Frontal cortex (tissue), 4 donors: ENCODE data around the gene ENO1. TPM values are rescaled to one million over a fixed set of nuclear protein-coding genes. Genes with fewer than 3 reads are reported as not detected.

ENCODE experiments used
- DNase-seq, 2 donors: peaks; one replicate each; pipeline ENCODE4 v3.0.0; 2012; ENCODE audit warnings: low spot score in 2 of 2
- FAIRE-seq: peaks from 2 replicates; lab custom pipeline; 2012; peaks lifted over from hg19 to GRCh38; lab: Jason Lieb, UNC
- small RNA-seq: library from RNA; depleted of rRNA; stranded (forward); fragments of <200 nt; gene quantifications from one replicate; pipeline ENCODE3, GENCODE V24; 2014
- total RNA-seq: library from RNA; depleted of rRNA; stranded (reverse); fragments of >200 nt; gene quantifications from one replicate; pipeline ENCODE4 v1.2.3, GENCODE V29; 2014
- donor health status: control.
- donor health status: control.
- donor health status: control.

ENO1 gene
- total RNA-seq, 1 donor from 2014 or later: 261 TPM

DNA sequence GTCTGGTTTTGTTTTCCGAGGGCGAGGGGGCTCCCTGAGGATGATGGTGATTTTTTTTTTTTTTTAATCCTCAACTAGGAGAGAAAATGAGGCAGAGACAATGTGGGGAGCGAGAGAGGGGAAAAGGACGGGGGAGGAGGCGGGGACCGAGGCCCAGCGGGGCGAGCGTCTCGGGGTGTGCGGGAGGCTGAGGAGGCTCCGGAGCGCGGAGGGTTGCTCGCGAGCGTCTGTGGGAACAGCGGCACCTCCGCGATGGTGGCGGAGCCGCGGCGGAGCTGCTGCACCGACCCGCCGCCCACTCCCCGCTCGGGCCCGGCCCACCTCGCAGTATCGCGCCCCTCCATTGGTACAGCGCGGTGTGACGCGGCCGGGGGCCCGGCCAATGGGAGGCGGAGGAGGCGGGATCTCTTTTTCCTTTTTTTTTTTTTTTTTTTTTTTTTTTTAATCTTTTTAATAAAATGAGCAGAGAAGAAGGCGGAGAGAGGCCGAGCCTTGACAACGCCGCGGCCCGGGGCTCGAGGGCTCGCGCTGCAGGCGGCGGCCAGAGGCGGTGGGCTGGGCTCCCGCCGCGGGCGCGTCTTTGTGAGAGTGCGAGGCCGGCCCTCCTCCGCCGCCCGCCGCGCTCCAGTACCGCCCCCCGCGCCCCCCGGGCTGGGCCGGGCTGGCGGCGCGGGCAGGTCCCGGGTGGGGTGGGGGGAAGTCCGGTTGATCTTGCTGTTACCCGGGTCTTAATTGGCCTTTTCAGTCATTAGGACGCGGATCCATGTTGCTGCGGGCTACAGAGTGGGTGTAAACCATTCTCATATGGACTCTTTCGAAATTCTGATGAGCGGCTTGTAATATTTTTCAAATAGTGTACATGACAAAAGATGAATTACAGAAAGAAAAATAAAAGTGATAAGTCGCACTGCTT is 60.8 kb downstream of the ENO1 start, which contains the start of gene RERE:
TSS of gene RERE (minus strand) at position 229 of the 913 bp plus-strand sequence.
- no peak for FAIRE-seq

GRCh38 chr1:8816831-8817411 is 61.6 kb downstream of the ENO1 start:
- no peak for FAIRE-seq

More for the DNA sequence above, 60.8 kb downstream of the ENO1 start, which contains the start of gene RERE:
- peak; percentile 98 to 99 for DNase-seq

DNA sequence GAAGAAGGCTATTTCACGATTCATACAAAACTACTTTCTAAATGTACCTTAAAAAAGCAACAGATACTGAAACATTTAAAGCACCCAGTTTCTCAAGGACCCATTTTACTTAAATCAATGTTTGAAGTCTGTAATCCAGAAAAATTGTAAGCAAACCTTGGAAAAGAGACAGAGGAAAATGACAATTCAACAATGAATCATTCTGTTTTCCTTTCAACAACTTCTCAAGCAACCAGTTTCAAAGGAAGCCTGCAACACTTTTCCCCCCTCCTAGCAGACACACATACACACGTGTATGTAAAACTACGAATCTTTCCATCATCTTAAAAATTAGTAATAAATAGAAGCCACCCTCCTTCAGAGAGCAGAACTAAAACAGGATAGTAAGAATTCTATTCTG is 62.2 kb downstream of the ENO1 start:
- DNase-seq (peak in 1 of 2 donors; percentile 40), FAIRE-seq (no peak)

More at GRCh38 chr1:8816831-8817411, 61.6 kb downstream of the ENO1 start:
- peak in 1 of 2 donors; percentile 32 for DNase-seq

DNA sequence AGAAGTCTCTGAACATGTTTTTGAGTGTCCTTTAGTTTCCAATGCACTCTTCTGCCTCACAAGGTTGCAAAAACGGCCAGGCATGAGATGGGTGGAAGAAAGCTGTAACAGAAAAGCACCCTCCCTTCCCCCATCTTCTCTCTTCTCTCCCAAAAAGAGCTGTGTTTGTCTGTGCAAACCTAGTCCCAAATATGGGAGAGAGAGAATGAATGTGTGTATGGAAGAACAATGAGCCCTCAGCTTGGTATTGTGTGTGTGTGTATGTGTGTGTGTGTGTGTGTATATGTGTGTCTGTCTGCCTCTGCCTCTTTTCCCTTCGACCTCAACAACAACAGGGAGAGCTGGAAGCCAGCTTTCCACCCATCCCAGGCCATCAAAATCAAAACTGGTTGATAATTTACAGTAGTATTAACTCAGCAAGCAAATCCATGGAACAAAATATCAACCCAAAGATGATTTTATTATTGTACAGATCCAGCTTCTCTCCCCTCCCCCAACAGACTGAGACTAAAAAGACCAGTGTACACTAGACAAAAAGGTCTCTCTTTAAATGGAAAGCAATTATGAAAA is 62.8 kb downstream of the ENO1 start:
- peak in 1 of 2 donors; percentile 45 for DNase-seq
- no peak for FAIRE-seq

GRCh38 chr1:8814865-8815264 is 63.6 kb downstream of the ENO1 start:
- FAIRE-seq: no peak
- no peak for DNase-seq

DNA sequence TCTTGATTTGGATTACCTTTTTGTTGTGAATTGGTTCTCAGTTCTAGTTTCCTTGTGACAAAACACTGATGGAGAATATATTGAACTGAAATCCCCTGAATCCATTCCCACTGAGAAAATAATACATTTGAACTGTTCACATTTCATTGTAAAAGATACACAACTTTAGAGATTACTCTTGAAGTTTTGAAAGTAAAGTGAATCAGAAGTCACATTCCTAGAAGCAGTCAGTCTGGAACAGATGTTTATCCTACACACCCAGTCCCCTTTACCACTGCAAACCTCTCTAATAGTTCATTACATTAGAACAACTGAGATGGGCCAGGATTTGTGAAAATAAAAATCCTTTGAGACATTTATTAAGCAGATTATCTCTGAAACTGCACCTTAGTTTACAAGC is 64.5 kb downstream of the ENO1 start:
- FAIRE-seq (no peak), DNase-seq (no peak)

DNA sequence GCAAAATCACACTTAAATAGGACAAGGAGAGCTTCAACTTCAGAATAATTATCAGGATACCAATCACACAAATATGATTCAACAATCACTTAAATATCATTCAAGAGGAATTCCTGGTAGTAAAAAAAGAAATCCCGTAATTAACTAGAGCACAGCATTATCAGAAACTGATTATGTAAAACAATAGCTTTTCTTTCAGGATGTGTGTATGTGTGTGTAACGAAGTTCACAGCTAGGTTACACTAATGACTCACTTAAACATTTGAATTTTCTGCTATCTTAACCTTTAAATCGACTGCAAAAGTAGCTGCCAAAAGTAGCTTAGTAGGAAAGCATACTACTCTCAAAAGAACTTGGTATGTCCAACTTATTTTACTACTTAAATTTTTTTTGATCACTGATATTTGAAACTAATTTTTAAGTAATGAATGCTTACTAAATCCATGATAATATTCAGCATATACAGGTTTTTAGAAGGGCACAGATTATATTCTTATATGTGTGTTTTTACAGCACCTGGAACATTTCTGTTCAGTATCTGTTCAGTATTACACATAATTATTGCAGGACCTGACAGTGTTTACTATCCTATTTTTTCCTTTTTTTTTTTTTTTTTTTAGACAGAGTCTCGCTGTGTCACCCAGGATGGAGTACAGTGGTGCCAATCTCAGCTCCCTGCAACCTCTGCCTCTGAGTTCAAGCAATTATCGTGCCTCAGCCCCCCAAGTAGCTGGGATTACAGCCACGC is 65.3 kb downstream of the ENO1 start:
- no peak for DNase-seq

GRCh38 chr1:8812081-8812480 is 66.4 kb downstream of the ENO1 start:
- DNase-seq (no peak), FAIRE-seq (no peak)

More for the DNA sequence above, 65.3 kb downstream of the ENO1 start:
- no peak for FAIRE-seq

Small RNAs within 50 kb of the gene (small RNA-seq; reads per million reads assigned to genes)
- gene AL139415.2 (not detected), gene MIR6728 (not detected), gene RNU6-304P (not detected)

Other genes with a start within 250 kb of the ENO1 start
- gene RERE, start 61.0 kb downstream of the ENO1 start, total RNA-seq: 1,626 TPM
- gene CA6, start 67.2 kb upstream of the ENO1 start, total RNA-seq: not detected
- gene SLC2A7, start 147.7 kb upstream of the ENO1 start, total RNA-seq: not detected
- 0.82 TPM for gene SLC2A5, start 190.9 kb upstream of the ENO1 start, total RNA-seq